Measurements from ENCODE around the gene APH1B. TPM values are rescaled to one million over a fixed set of nuclear protein-coding genes. Genes with fewer than 3 reads are reported as not detected.

Gene APH1B
- total RNA-seq, 1 experiment from 2014 or later: 14.0 TPM

GRCh38 chr15:63321462-63321861 is 44.1 kb downstream of the APH1B start:
- intact Hi-C loops (cut with micrococcal nuclease; ENCODE audit: unreplicated experiment): no loop called here
- CTCF ChIA-PET: no interaction called here

DNA sequence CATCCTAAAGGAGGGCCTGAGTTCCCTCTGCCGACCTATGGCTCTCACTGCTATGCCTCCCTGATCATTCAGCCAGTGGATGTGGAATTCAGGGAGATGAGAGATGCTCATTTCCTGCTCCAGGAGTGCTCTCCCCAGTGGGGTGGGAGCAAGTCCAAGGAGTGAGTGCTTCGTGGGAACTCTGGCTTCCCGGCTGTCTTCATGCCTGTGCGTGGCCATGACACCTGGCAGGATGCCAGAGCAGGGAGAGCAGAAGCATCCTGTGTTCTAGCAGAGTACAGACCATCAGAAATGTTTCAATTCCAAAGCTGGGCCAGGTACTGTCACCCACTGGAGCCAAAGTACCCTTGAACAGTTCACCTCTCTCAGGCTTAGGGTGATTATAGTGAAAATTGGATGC is 45.1 kb downstream of the APH1B start:
- Histone ChIP-seq H3K27me3 (ENCODE audit: control insufficient read depth, insufficient read depth, low read length) (no peaks in the 10 kb centered on the region), H3K27ac (ENCODE audit: low read length) (no peak overlapping the region), H3K4me1 (ENCODE audit: control insufficient read depth, insufficient read depth, low read length) (no peaks in the 10 kb centered on the region), H3K9me3 (ENCODE audit: control insufficient read depth, insufficient read depth, low read depth, low read length) (no peaks in the 10 kb centered on the region), H3K4me3 (ENCODE audit: low read depth in 2 of 2, low read length in 2 of 2) (no peak overlapping the region), H3K36me3 (ENCODE audit: control insufficient read depth, insufficient read depth, low read length) (no peaks in the 10 kb centered on the region)
- POLR2A ChIA-PET: no interaction called here
- CTCF ChIA-PET: no interaction called here
- ATAC-seq (no peak), DNase-seq (ENCODE audit: low read depth, low spot score) (no peak)
- intact Hi-C loops (cut with micrococcal nuclease; ENCODE audit: unreplicated experiment) (no loop called here), in situ Hi-C loops (cut with HindIII; ENCODE audit: low pct_unique_long_range_greater_than_20kb, low sequenced_read_pairs) (no loop called here)
- no TSS peak for BruUV-seq (replicated peaks)
- TF ChIP-seq TCF7L2 (IDR thresholded peaks at IDR 0.05; ENCODE audit: low read depth, low read length) (no peak), POLR2AphosphoS5 (IDR thresholded peaks at IDR 0.05; ENCODE audit: low read depth, low read length) (no peak), REST (IDR thresholded peaks at IDR 0.05; ENCODE audit: insufficient read depth in 1 of 2, low read depth in 2 of 2, low read length in 1 of 2) (no peak), SIN3A (IDR thresholded peaks at IDR 0.05; ENCODE audit: borderline replicate concordance, insufficient read depth, low read depth, low read length) (no peak)
- TF ChIP-seq, protein P1, sequence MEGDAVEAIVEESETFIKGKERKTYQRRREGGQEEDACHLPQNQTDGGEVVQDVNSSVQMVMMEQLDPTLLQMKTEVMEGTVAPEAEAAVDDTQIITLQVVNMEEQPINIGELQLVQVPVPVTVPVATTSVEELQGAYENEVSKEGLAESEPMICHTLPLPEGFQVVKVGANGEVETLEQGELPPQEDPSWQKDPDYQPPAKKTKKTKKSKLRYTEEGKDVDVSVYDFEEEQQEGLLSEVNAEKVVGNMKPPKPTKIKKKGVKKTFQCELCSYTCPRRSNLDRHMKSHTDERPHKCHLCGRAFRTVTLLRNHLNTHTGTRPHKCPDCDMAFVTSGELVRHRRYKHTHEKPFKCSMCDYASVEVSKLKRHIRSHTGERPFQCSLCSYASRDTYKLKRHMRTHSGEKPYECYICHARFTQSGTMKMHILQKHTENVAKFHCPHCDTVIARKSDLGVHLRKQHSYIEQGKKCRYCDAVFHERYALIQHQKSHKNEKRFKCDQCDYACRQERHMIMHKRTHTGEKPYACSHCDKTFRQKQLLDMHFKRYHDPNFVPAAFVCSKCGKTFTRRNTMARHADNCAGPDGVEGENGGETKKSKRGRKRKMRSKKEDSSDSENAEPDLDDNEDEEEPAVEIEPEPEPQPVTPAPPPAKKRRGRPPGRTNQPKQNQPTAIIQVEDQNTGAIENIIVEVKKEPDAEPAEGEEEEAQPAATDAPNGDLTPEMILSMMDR (IDR thresholded peaks at IDR 0.05): no peak

More at GRCh38 chr15:63321462-63321861, 44.1 kb downstream of the APH1B start:
- no peaks in the 10 kb centered on the region for H3K36me3 ChIP-seq (ENCODE audit: control insufficient read depth, insufficient read depth, low read length)
- H3K27ac ChIP-seq (ENCODE audit: low read length): no peak overlapping the region
- no peaks in the 10 kb centered on the region for H3K4me1 ChIP-seq (ENCODE audit: control insufficient read depth, insufficient read depth, low read length)
- POLR2A ChIA-PET: no interaction called here
- no peak for ATAC-seq
- no TSS peak for BruUV-seq (replicated peaks)
- no peaks in the 10 kb centered on the region for H3K27me3 ChIP-seq (ENCODE audit: control insufficient read depth, insufficient read depth, low read length)
- no peak for DNase-seq (ENCODE audit: low read depth, low spot score)
- H3K9me3 ChIP-seq (ENCODE audit: control insufficient read depth, insufficient read depth, low read depth, low read length): no peaks in the 10 kb centered on the region
- TF ChIP-seq REST (IDR thresholded peaks at IDR 0.05; ENCODE audit: insufficient read depth in 1 of 2, low read depth in 2 of 2, low read length in 1 of 2): no peak
- no peak for TF ChIP-seq TCF7L2 (IDR thresholded peaks at IDR 0.05; ENCODE audit: low read depth, low read length)
- no peak for TF ChIP-seq SIN3A (IDR thresholded peaks at IDR 0.05; ENCODE audit: borderline replicate concordance, insufficient read depth, low read depth, low read length)
- in situ Hi-C loops (cut with HindIII; ENCODE audit: low pct_unique_long_range_greater_than_20kb, low sequenced_read_pairs): no loop called here
- no peak overlapping the region for H3K4me3 ChIP-seq (ENCODE audit: low read depth in 2 of 2, low read length in 2 of 2)

Measured in Panc1 (cell line).